Fibroblast of lung (primary cell): ENCODE measurements around the gene ASTN2.

Experiments used
- EZH2 ChIP-seq: IDR thresholded peaks from 2 replicates; pipeline ENCODE4 v1.5.1; 2012; ENCODE audit warnings: low read length, control low read depth, mild to moderate bottlenecking; ENCODE audit errors: missing control alignments
- TF ChIP-seq, protein P1 (sequence below), 2 donors: IDR thresholded peaks in 1 of 2; conservative IDR thresholded peaks in 1 of 2; 1 replicate in 1 of 2; 2 replicates in 1 of 2; pipeline ENCODE4 v1.5.1; 2011 to 2012; ENCODE audit warnings: low read length in 2 of 2, control low read depth in 1 of 2, inconsistent platforms in 1 of 2, low read depth in 1 of 2, mild to moderate bottlenecking in 1 of 2

DNA sequence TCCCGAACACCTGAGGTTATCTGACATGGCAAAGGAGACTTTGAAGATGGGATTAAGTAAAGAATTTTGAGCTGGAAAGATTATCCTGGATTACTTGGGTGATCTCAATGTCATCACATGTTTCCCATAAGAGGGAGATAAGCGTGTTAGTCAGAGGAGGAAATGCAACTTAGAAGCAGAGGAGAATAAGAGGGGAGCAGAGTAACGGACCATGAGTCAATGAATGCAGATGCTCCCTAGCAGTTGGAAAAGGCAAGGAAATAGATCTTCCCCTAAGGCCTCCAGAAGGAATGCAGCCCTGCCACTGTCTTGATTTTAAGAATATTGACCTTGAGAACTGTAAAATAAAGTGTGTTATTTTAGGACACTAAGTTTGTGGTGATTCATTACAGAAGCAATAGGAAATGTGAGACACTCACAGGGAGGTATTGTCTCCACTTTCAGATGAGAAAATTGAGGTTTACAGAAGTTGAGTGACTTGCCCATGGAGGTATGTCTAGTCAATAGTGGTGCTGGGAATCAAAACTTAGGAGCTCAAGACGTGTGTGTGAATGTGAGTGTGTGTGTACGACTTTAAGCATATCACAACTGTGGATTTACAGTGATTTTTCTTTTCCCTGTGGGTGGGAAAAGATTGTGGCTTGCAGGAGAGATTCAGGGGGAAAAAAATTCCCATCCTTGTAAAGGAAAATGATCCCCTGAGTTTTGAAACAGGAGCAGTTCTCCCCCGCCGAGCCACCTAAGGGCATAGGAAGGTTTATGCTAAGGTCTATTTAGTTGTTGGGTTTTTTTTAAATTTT lies 602.4 kb downstream of the ASTN2 start:
- TF ChIP-seq, protein P1, sequence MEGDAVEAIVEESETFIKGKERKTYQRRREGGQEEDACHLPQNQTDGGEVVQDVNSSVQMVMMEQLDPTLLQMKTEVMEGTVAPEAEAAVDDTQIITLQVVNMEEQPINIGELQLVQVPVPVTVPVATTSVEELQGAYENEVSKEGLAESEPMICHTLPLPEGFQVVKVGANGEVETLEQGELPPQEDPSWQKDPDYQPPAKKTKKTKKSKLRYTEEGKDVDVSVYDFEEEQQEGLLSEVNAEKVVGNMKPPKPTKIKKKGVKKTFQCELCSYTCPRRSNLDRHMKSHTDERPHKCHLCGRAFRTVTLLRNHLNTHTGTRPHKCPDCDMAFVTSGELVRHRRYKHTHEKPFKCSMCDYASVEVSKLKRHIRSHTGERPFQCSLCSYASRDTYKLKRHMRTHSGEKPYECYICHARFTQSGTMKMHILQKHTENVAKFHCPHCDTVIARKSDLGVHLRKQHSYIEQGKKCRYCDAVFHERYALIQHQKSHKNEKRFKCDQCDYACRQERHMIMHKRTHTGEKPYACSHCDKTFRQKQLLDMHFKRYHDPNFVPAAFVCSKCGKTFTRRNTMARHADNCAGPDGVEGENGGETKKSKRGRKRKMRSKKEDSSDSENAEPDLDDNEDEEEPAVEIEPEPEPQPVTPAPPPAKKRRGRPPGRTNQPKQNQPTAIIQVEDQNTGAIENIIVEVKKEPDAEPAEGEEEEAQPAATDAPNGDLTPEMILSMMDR (conservative IDR thresholded peaks at IDR 0.05 in 1 of 2, IDR thresholded peaks at IDR 0.05 in 1 of 2; ENCODE audit: low read depth in 1 of 2, low read length in 2 of 2) = no peak
- no peak for TF ChIP-seq EZH2
